Liver (tissue), 9 donors: ENCODE results near the gene FGFBP2. TPM values are rescaled to one million over a fixed set of nuclear protein-coding genes. Genes with fewer than 3 reads are reported as not detected.

Experiments
- DNase-seq: peaks from one replicate; pipeline ENCODE4 v3.0.0-alpha.2; 2017; ENCODE audit warnings: low spot score
- H3K27ac ChIP-seq, 2 donors: one replicate each; pipeline ENCODE4 v1.7.0; 2013; ENCODE audit warnings: inconsistent platforms in 2 of 2, low read length in 2 of 2, control low read depth in 1 of 2, low read depth in 1 of 2, mild to moderate bottlenecking in 1 of 2
- H3K27me3 ChIP-seq, 4 donors: one replicate each; pipeline versions ENCODE4 v1.6.1 to v1.7.0; 2013; ENCODE audit warnings: low read length in 3 of 4, inconsistent platforms in 1 of 4, mild to moderate bottlenecking in 1 of 4, moderate library complexity in 1 of 4; ENCODE audit not compliant: control insufficient read depth in 4 of 4, insufficient read depth in 4 of 4
- H3K36me3 ChIP-seq, 4 donors: one replicate each; pipeline versions ENCODE4 v1.6.1 to v1.7.0; 2013; ENCODE audit warnings: low read length in 3 of 4, mild to moderate bottlenecking in 3 of 4, low read depth in 1 of 4, moderate library complexity in 1 of 4; ENCODE audit not compliant: control insufficient read depth in 4 of 4, insufficient read depth in 3 of 4
- H3K4me1 ChIP-seq, 4 donors: one replicate each; pipeline versions ENCODE4 v1.6.1 to v1.7.0; 2013; ENCODE audit warnings: low read length in 3 of 4, mild to moderate bottlenecking in 3 of 4, moderate library complexity in 1 of 4; ENCODE audit not compliant: control insufficient read depth in 4 of 4, insufficient read depth in 4 of 4
- H3K4me3 ChIP-seq, 3 donors: one replicate each; pipeline versions ENCODE4 v1.6.1 to v1.7.0; 2013; ENCODE audit warnings: low read length in 3 of 3, control low read depth in 1 of 3, low read depth in 1 of 3, mild to moderate bottlenecking in 1 of 3
- H3K9ac ChIP-seq, 2 donors: one replicate each; pipeline ENCODE4 v1.7.0; 2013; ENCODE audit warnings: low read length in 2 of 2, mild to moderate bottlenecking in 2 of 2, moderate library complexity in 2 of 2, control low read depth in 1 of 2, low read depth in 1 of 2
- H3K9me3 ChIP-seq, 4 donors: one replicate each; pipeline versions ENCODE4 v1.6.1 to v1.7.0; 2013; ENCODE audit warnings: low read length in 3 of 4; ENCODE audit not compliant: control insufficient read depth in 4 of 4
- ATF3 ChIP-seq: IDR thresholded peaks from 2 replicates; pipeline ENCODE4 v1.6.1; 2016; ENCODE audit warnings: antibody characterized with exemption
- CTCF ChIP-seq: fragments of 150-350 bp; IDR thresholded peaks from 2 replicates; pipeline ENCODE4 v1.5.1; 2017; ENCODE audit warnings: improper control_type of control experiment, low read depth, low read length; ENCODE audit not compliant: missing input control
- EGR1 ChIP-seq, 2 donors: IDR thresholded peaks; 2 replicates each; pipeline ENCODE4 v1.6.1; 2016 to 2018; ENCODE audit warnings: antibody characterized with exemption in 2 of 2, low read depth in 2 of 2
- FOXA1 ChIP-seq: IDR thresholded peaks from 2 replicates; pipeline ENCODE4 v1.6.1; 2016; ENCODE audit warnings: antibody characterized with exemption
- FOXA2 ChIP-seq: IDR thresholded peaks from 2 replicates; pipeline ENCODE4 v1.6.1; 2016; ENCODE audit warnings: antibody characterized with exemption
- GABPA ChIP-seq, 2 donors: IDR thresholded peaks in 1 of 2; conservative IDR thresholded peaks in 1 of 2; 2 replicates each; pipeline ENCODE4 v1.6.1; 2016; ENCODE audit warnings: antibody characterized with exemption in 2 of 2, mild to moderate bottlenecking in 1 of 2, moderate library complexity in 1 of 2
- JUND ChIP-seq, 2 donors: IDR thresholded peaks; 2 replicates each; pipeline ENCODE4 v1.6.1; 2016; ENCODE audit warnings: antibody characterized with exemption in 2 of 2
- MAX ChIP-seq: IDR thresholded peaks from 2 replicates; pipeline ENCODE4 v1.6.1; 2016; ENCODE audit warnings: antibody characterized with exemption
- RAD21 ChIP-seq, 2 donors: IDR thresholded peaks; 2 replicates each; pipeline ENCODE4 v1.6.1; 2016; ENCODE audit warnings: antibody characterized with exemption in 2 of 2, mild to moderate bottlenecking in 2 of 2
- REST ChIP-seq: IDR thresholded peaks from 2 replicates; pipeline ENCODE4 v1.6.1; 2016; ENCODE audit warnings: antibody characterized with exemption, mild to moderate bottlenecking
- SP1 ChIP-seq: IDR thresholded peaks from 2 replicates; pipeline ENCODE4 v1.6.1; 2018; ENCODE audit warnings: antibody characterized with exemption, mild to moderate bottlenecking
- WGBS: extraction: QIAGEN DNeasy Blood & Tissue Kit; methylation state at CpG from one replicate; pipeline ENCODE4 v1.1.7; 2013; 5-methylcytosine and 5-hydroxymethylcytosine counted together
- polyA plus RNA-seq, 2 donors: library from polyadenylated mRNA; stranded (reverse) in 1 of 2; unstranded in 1 of 2; fragments of 200-250 nt in 1 of 2; fragments of >200 nt in 1 of 2; fragmentation: Nextera tagmentation in 1 of 2; extraction: Ambion mirVana in 1 of 2; gene quantifications; one replicate each; pipeline versions ENCODE4 v1.2.1 to v1.2.3, GENCODE V29; 2013 to 2015
- total RNA-seq, 2 donors: library from RNA; depleted of rRNA; stranded (reverse); fragments of >200 nt; gene quantifications; one replicate each; pipeline ENCODE4 v1.2.3, GENCODE V29; 2014
- donor health status: healthy.
- donor health status: healthy.
- donor health status: healthy.
- donor health status: healthy.
- donor health status: healthy.

Gene FGFBP2
- total and polyA plus RNA-seq, 4 donors, result 0.14 to 0.60 (median 0.25) TPM; not detected in 1

- no peak for TF ChIP-seq ATF3
- TF ChIP-seq MAX, result no peak
Observed at GRCh38 chr4:15914736-15915135, 48.2 kb downstream of the FGFBP2 start (continued).

- DNase-seq, result no peak
Observed at GRCh38 chr4:15914291-15914690, 48.7 kb downstream of the FGFBP2 start.

GRCh38 chr4:15913631-15913970 lies 49.4 kb downstream of the FGFBP2 start:
- no peaks in the 10 kb centered on the region for H3K4me1 ChIP-seq
- 65% methylated on average over 2 of the region's 2 CpGs for WGBS
- DNase-seq, result no peak
- H3K9ac ChIP-seq, result no peak overlapping the region
- H3K27me3 ChIP-seq, result peaks cover 0 to 8% (median 0%) of the 10 kb centered on the region in 4 donors
- no peak overlapping the region for H3K27ac ChIP-seq
- no peaks in the 10 kb centered on the region for H3K9me3 ChIP-seq
- TF ChIP-seq SP1, result no peak
- TF ChIP-seq JUND (IDR thresholded peaks at IDR 0.05), result no peak
- TF ChIP-seq EGR1 (IDR thresholded peaks at IDR 0.05; ENCODE audit: low read depth in 2 of 2), result no peak
- no peak for TF ChIP-seq CTCF
- TF ChIP-seq REST, result no peak
- no peak for TF ChIP-seq RAD21 (IDR thresholded peaks at IDR 0.05)
- H3K4me3 ChIP-seq, result no peak overlapping the region
- H3K36me3 ChIP-seq, result no peaks in the 10 kb centered on the region

More at GRCh38 chr4:15914291-15914690, 48.7 kb downstream of the FGFBP2 start:
- no peaks in the 10 kb centered on the region for H3K4me1 ChIP-seq
- WGBS, result 93% methylated on average over 4 of the region's 4 CpGs
- no peaks in the 10 kb centered on the region for H3K9me3 ChIP-seq
- no peak overlapping the region for H3K9ac ChIP-seq
- H3K27ac ChIP-seq, result no peak overlapping the region
- H3K27me3 ChIP-seq, result peaks cover 0 to 8% (median 0%) of the 10 kb centered on the region in 4 donors
- no peaks in the 10 kb centered on the region for H3K36me3 ChIP-seq
- TF ChIP-seq FOXA1, result no peak
- TF ChIP-seq MAX, result no peak
- no peak for TF ChIP-seq FOXA2
- TF ChIP-seq GABPA (IDR thresholded peaks at IDR 0.05 in 1 of 2, conservative IDR thresholded peaks at IDR 0.05 in 1 of 2), result no peak
- TF ChIP-seq EGR1 (IDR thresholded peaks at IDR 0.05; ENCODE audit: low read depth in 2 of 2), result no peak
- H3K4me3 ChIP-seq, result no peak overlapping the region
